Activated naive CD8-positive, alpha-beta T cell (primary cell): ENCODE results near the gene REEP1.
"Not testable (repeated sequence)": the region's sequence is repeated elsewhere in the genome, so short reads cannot be mapped to it uniquely, and the experiment has no call there.

ENCODE experiments used
- H3K27ac Mint-ChIP-seq: one replicate; pipeline ENCODE4 v1.8.0; 2021; ENCODE audit warnings: mixed read lengths
- H3K27me3 Mint-ChIP-seq: one replicate; pipeline ENCODE4 v1.8.0; 2021; ENCODE audit warnings: mixed read lengths
- H3K36me3 Mint-ChIP-seq: one replicate; pipeline ENCODE4 v1.8.0; 2021; ENCODE audit warnings: mixed read lengths
- H3K4me1 Mint-ChIP-seq: one replicate; pipeline ENCODE4 v1.8.0; 2021; ENCODE audit warnings: low read depth, mixed read lengths
- H3K4me3 Mint-ChIP-seq: one replicate; pipeline ENCODE4 v1.8.0; 2021; ENCODE audit warnings: mild to moderate bottlenecking, mixed read lengths
- H3K9me3 Mint-ChIP-seq: one replicate; pipeline ENCODE4 v1.8.0; 2021; ENCODE audit warnings: low read depth, mixed read lengths

The REEP1 gene

GRCh38 chr2:86211796-86212188 is 125.6 kb downstream of the REEP1 start:
- Mint-ChIP-seq H3K36me3 (peaks cover 13% of the 10 kb centered on the region), H3K27me3 (no peaks in the 10 kb centered on the region), H3K4me1 (no peaks in the 10 kb centered on the region), H3K4me3 (no peak overlapping the region), H3K27ac (peak overlapping the region; percentile 11), H3K9me3 (no peaks in the 10 kb centered on the region)

- Mint-ChIP-seq H3K27ac (peak overlapping the region; percentile 42), H3K9me3 (no peaks in the 10 kb centered on the region), H3K27me3 (no peaks in the 10 kb centered on the region), H3K4me3 (no peak overlapping the region), H3K4me1 (no peaks in the 10 kb centered on the region), H3K36me3 (peaks cover 16% of the 10 kb centered on the region)
These were observed 126.2 kb downstream of the REEP1 start for GRCh38 chr2:86211033-86211795.

GRCh38 chr2:86204458-86204857 is 133.0 kb downstream of the REEP1 start:
- Mint-ChIP-seq H3K4me1 (peaks cover 32% of the 10 kb centered on the region), H3K27ac (no peak overlapping the region), H3K27me3 (no peaks in the 10 kb centered on the region), H3K36me3 (peaks cover 10% of the 10 kb centered on the region), H3K4me3 (no peak overlapping the region), H3K9me3 (no peaks in the 10 kb centered on the region)

- H3K27me3 Mint-ChIP-seq = no peaks in the 10 kb centered on the region
- no peaks in the 10 kb centered on the region for H3K9me3 Mint-ChIP-seq
- peaks cover 35% of the 10 kb centered on the region for H3K4me1 Mint-ChIP-seq
- no peak overlapping the region for H3K27ac Mint-ChIP-seq
- H3K4me3 Mint-ChIP-seq = no peak overlapping the region
- H3K36me3 Mint-ChIP-seq = peaks cover 5% of the 10 kb centered on the region
These were observed 133.8 kb downstream of the REEP1 start for GRCh38 chr2:86203614-86204013.

GRCh38 chr2:86202702-86203101 is 134.7 kb downstream of the REEP1 start:
- no peaks in the 10 kb centered on the region for H3K27me3 Mint-ChIP-seq
- H3K27ac Mint-ChIP-seq = peak overlapping the region; percentile 25

GRCh38 chr2:86202336-86202692 is 135.1 kb downstream of the REEP1 start:
- no peaks in the 10 kb centered on the region for H3K27me3 Mint-ChIP-seq
- H3K36me3 Mint-ChIP-seq = peaks cover 5% of the 10 kb centered on the region
- H3K9me3 Mint-ChIP-seq = no peaks in the 10 kb centered on the region
- no peak overlapping the region for H3K4me3 Mint-ChIP-seq
- peak overlapping the region; percentile 25 for H3K27ac Mint-ChIP-seq
- H3K4me1 Mint-ChIP-seq = peaks cover 37% of the 10 kb centered on the region

More at GRCh38 chr2:86202702-86203101, 134.7 kb downstream of the REEP1 start:
- Mint-ChIP-seq H3K36me3 (peaks cover 5% of the 10 kb centered on the region), H3K4me1 (peaks cover 37% of the 10 kb centered on the region), H3K9me3 (no peaks in the 10 kb centered on the region), H3K4me3 (no peak overlapping the region)

GRCh38 chr2:86201671-86202335 is 135.6 kb downstream of the REEP1 start:
- Mint-ChIP-seq H3K9me3 (no peaks in the 10 kb centered on the region), H3K4me1 (peaks cover 41% of the 10 kb centered on the region), H3K27me3 (no peaks in the 10 kb centered on the region), H3K36me3 (peaks cover 4% of the 10 kb centered on the region), H3K4me3 (peak overlapping the region; percentile 23), H3K27ac (peak overlapping the region; percentile 11)

- not testable (repeated sequence) for H3K36me3 Mint-ChIP-seq, H3K27me3 Mint-ChIP-seq, H3K9me3 Mint-ChIP-seq
- Mint-ChIP-seq H3K4me3 (peak overlapping the region; percentile 99), H3K27ac (peak overlapping the region; percentile 77), H3K4me1 (peaks cover 48% of the 10 kb centered on the region)
These were observed 136.9 kb downstream of the REEP1 start for GRCh38 chr2:86200564-86200963.

GRCh38 chr2:86199834-86200177 is 137.6 kb downstream of the REEP1 start:
- Mint-ChIP-seq H3K4me1 (peaks cover 48% of the 10 kb centered on the region), H3K27ac (peak overlapping the region; percentile 98), H3K27me3 (no peaks in the 10 kb centered on the region), H3K9me3 (no peaks in the 10 kb centered on the region), H3K36me3 (peaks cover 2% of the 10 kb centered on the region), H3K4me3 (peak overlapping the region; percentile 99)

GRCh38 chr2:86195808-86196387 is 141.5 kb downstream of the REEP1 start:
- peaks cover 53% of the 10 kb centered on the region for H3K4me1 Mint-ChIP-seq
- peak overlapping the region; percentile 93 for H3K27ac Mint-ChIP-seq
- no peaks in the 10 kb centered on the region for H3K9me3 Mint-ChIP-seq
- H3K36me3 Mint-ChIP-seq = peaks cover 5% of the 10 kb centered on the region
- H3K4me3 Mint-ChIP-seq = peak overlapping the region; percentile 92
- no peaks in the 10 kb centered on the region for H3K27me3 Mint-ChIP-seq

- Mint-ChIP-seq H3K4me3 (peak within 1 kb of the TSS; percentile 92), H3K27me3 (no peaks in the 10 kb centered on the region), H3K9me3 (no peaks in the 10 kb centered on the region), H3K36me3 (peaks cover 8% of the 10 kb centered on the region), H3K27ac (peak within 1 kb of the TSS; percentile 93), H3K4me1 (peaks cover 53% of the 10 kb centered on the region)
These were observed 142.2 kb downstream of the REEP1 start, which contains the start of gene IMMT for GRCh38 chr2:86195055-86195807. TSS of gene IMMT (minus strand) at chr2:86195462. CDS start at chr2:86195382, 80 bp downstream.

- Mint-ChIP-seq H3K4me1 (peaks cover 59% of the 10 kb centered on the region), H3K4me3 (peak overlapping the region; percentile 92), H3K27ac (peak overlapping the region; percentile 93), H3K27me3 (no peaks in the 10 kb centered on the region), H3K9me3 (no peaks in the 10 kb centered on the region), H3K36me3 (peaks cover 8% of the 10 kb centered on the region)
These were observed 142.7 kb downstream of the REEP1 start for GRCh38 chr2:86194751-86195054.

GRCh38 chr2:86193901-86194567 is 143.4 kb downstream of the REEP1 start:
- Mint-ChIP-seq H3K27ac (peak overlapping the region; percentile 93), H3K36me3 (peaks cover 8% of the 10 kb centered on the region), H3K27me3 (no peaks in the 10 kb centered on the region), H3K4me1 (peaks cover 61% of the 10 kb centered on the region), H3K9me3 (no peaks in the 10 kb centered on the region), H3K4me3 (peak overlapping the region; percentile 92)

- Mint-ChIP-seq H3K27me3 (no peaks in the 10 kb centered on the region), H3K36me3 (peaks cover 11% of the 10 kb centered on the region), H3K9me3 (no peaks in the 10 kb centered on the region), H3K4me1 (peaks cover 81% of the 10 kb centered on the region), H3K27ac (peak overlapping the region; percentile 52), H3K4me3 (peak overlapping the region; percentile 15)
These were observed 147.5 kb downstream of the REEP1 start for GRCh38 chr2:86189782-86190416.
